Measurements from ENCODE around the gene NCOA1. TPM values are rescaled to one million over a fixed set of nuclear protein-coding genes. Genes with fewer than 3 reads are reported as not detected.

The NCOA1 gene
- total RNA-seq, 4 donors from 2014 or later: 41.3 to 69.6 (median 54.8) TPM

GRCh38 chr2:24652265-24653182 is 161.5 kb downstream of the NCOA1 start:
- no peaks in the 10 kb centered on the region for H3K27me3 ChIP-seq
- TF ChIP-seq POLR2A (IDR thresholded peaks at IDR 0.05) (no peak), CTCF (IDR thresholded peaks at IDR 0.05) (no peak)
- no peaks in the 10 kb centered on the region for H3K4me1 ChIP-seq
- no peaks in the 10 kb centered on the region for H3K9me3 ChIP-seq
- DNase-seq: no peak
- H3K4me3 ChIP-seq: no peak overlapping the region
- no peak overlapping the region for H3K27ac ChIP-seq
- H3K36me3 ChIP-seq: no peaks in the 10 kb centered on the region

GRCh38 chr2:24657818-24658217 is 166.8 kb downstream of the NCOA1 start:
- Histone ChIP-seq H3K9me3 (no peaks in the 10 kb centered on the region), H3K4me3 (no peak overlapping the region), H3K27ac (no peak overlapping the region), H3K36me3 (no peaks in the 10 kb centered on the region), H3K27me3 (no peaks in the 10 kb centered on the region), H3K4me1 (no peaks in the 10 kb centered on the region)
- no peak for TF ChIP-seq POLR2A (IDR thresholded peaks at IDR 0.05)
- no peak for DNase-seq

DNA sequence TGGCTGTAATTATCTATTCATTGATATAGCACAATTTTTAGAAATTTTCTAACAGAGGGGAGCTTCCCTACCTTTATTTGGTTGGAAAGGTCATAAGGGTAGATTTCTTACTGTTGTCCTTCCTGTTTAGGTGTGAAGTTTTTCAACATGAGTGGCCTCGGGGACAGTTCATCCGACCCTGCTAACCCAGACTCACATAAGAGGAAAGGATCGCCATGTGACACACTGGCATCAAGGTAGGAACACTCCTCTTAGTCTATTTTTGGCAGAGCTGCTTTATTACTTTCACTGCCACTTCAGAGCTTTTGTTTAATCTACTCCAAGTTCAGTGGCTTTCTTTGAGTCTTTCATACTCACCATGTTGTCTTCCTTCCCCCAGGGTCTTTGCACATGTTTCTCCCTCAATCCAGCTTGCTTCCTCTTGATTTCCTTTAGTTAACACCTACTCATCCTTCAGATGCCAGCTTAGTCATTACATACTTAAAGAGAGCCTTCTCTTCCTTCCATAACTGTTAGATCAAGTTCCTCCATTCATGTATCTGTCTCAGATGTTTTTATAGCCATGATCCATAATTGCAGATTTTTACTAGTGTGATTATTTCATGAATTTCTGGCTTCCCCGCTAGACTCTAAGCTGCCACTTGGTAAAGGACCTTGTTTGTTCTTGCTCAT is 167.6 kb downstream of the NCOA1 start:
- DNase-seq: no peak
- H3K36me3 ChIP-seq: no peaks in the 10 kb centered on the region
- H3K27ac ChIP-seq: no peak overlapping the region
- no peaks in the 10 kb centered on the region for H3K27me3 ChIP-seq
- H3K9me3 ChIP-seq: no peaks in the 10 kb centered on the region
- no peak for TF ChIP-seq POLR2A (IDR thresholded peaks at IDR 0.05)
- TF ChIP-seq CTCF (IDR thresholded peaks at IDR 0.05): no peak
- no peak overlapping the region for H3K4me3 ChIP-seq
- H3K4me1 ChIP-seq: no peaks in the 10 kb centered on the region

- Histone ChIP-seq H3K36me3 (no peaks in the 10 kb centered on the region), H3K9me3 (no peaks in the 10 kb centered on the region), H3K27ac (no peak overlapping the region), H3K4me1 (no peaks in the 10 kb centered on the region), H3K4me3 (no peak overlapping the region), H3K27me3 (no peaks in the 10 kb centered on the region)
- TF ChIP-seq CTCF (IDR thresholded peaks at IDR 0.05) (no peak), POLR2A (IDR thresholded peaks at IDR 0.05) (no peak)
- no peak for DNase-seq
Measured at GRCh38 chr2:24659862-24660261, 168.8 kb downstream of the NCOA1 start.

- Histone ChIP-seq H3K27me3 (no peaks in the 10 kb centered on the region), H3K36me3 (no peaks in the 10 kb centered on the region), H3K4me1 (no peaks in the 10 kb centered on the region), H3K27ac (no peak overlapping the region), H3K4me3 (no peak overlapping the region), H3K9me3 (no peaks in the 10 kb centered on the region)
- TF ChIP-seq CTCF (IDR thresholded peaks at IDR 0.05) (no peak), POLR2A (IDR thresholded peaks at IDR 0.05) (no peak)
- no peak for DNase-seq
Measured at GRCh38 chr2:24667542-24667941, 176.5 kb downstream of the NCOA1 start.

- Histone ChIP-seq H3K36me3 (no peaks in the 10 kb centered on the region), H3K9me3 (no peaks in the 10 kb centered on the region), H3K27me3 (no peaks in the 10 kb centered on the region), H3K4me3 (no peak overlapping the region), H3K27ac (no peak overlapping the region), H3K4me1 (no peaks in the 10 kb centered on the region)
- TF ChIP-seq CTCF (IDR thresholded peaks at IDR 0.05) (no peak), POLR2A (IDR thresholded peaks at IDR 0.05) (no peak)
- DNase-seq: no peak
Measured at GRCh38 chr2:24671230-24671629, 180.2 kb downstream of the NCOA1 start.
